Measurements from ENCODE around the gene ATXN1.

The ATXN1 gene

DNA sequence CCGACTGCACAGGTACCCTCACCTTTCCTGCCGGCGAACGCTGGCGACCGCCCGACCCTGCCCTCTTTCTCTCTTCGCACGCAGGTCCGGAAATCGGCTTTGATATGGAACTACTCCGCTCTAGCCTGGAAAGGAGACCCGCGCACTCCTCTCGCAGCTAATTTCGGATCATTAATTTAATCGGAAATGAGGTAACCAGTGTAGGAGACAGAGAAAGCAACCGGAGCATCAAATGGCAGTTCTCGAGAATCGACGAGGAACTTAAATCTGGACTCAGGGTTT, 949 bp upstream of the ATXN1 start:
- Histone ChIP-seq H3K36me3 (replicated peaks) (peaks cover 4% of the 10 kb centered on the region), H3K4me3 (ENCODE audit: low read depth, low read length) (peak overlapping the region; percentile 72), H3K27ac (peak overlapping the region; percentile 95), H3K27me3 (replicated peaks) (no peaks in the 10 kb centered on the region)
- no peak for DNase-seq
- in situ Hi-C loops (cut with HindIII; ENCODE audit: low pct_ligation_motif_present, low sequenced_read_pairs), result no loop called here
- TF ChIP-seq, protein P1, sequence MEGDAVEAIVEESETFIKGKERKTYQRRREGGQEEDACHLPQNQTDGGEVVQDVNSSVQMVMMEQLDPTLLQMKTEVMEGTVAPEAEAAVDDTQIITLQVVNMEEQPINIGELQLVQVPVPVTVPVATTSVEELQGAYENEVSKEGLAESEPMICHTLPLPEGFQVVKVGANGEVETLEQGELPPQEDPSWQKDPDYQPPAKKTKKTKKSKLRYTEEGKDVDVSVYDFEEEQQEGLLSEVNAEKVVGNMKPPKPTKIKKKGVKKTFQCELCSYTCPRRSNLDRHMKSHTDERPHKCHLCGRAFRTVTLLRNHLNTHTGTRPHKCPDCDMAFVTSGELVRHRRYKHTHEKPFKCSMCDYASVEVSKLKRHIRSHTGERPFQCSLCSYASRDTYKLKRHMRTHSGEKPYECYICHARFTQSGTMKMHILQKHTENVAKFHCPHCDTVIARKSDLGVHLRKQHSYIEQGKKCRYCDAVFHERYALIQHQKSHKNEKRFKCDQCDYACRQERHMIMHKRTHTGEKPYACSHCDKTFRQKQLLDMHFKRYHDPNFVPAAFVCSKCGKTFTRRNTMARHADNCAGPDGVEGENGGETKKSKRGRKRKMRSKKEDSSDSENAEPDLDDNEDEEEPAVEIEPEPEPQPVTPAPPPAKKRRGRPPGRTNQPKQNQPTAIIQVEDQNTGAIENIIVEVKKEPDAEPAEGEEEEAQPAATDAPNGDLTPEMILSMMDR (IDR thresholded peaks at IDR 0.05; ENCODE audit: low read depth, low read length, missing control alignments), result no peak

DNA sequence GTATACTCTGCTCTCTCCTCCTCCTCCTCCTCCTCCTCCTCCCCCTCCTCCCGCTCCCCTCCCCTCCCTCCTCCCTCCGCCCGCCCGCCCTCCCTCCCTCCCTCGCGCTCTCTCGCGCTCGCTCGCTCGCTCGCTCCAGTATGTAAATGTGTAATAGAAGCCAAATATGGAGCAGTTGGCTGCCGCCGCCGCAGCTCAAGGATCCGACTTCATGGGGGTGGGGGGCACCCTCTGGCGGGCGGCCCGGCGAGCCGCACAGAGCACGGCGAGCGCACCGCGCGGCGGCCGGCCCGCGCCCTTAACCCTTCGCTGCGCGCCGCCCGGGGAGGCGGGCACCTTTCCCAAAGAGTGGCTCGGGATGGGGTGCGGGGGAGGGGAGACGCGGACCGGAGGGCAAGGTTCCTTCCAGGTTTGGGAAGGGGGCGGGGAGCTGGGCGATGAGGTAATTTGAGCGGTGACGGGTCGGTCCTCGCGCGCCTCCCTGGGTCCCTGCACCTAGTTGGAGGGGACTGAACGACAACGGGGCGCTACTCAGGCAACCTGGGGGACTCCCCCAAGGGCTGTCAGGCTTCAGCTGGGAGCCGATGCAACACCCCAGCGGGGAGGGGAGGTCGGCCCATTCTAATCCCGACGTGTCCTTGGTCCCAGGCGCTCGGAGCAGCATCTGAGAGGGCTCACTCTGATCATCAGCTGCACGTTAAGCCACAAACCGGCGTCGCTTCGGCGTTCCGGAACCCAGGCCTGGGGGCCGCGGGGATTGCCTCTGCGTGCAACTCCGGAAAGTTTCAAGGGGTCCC, 409 bp upstream of the ATXN1 start:
- in situ Hi-C loops (cut with HindIII; ENCODE audit: low pct_ligation_motif_present, low sequenced_read_pairs), result no loop called here
- H3K27ac ChIP-seq, result peak overlapping the region; percentile 95
- DNase-seq, result peak; percentile 90
- peak overlapping the region; percentile 80 for H3K4me3 ChIP-seq (ENCODE audit: low read depth, low read length)
- H3K27me3 ChIP-seq (replicated peaks), result no peaks in the 10 kb centered on the region
- peaks cover 4% of the 10 kb centered on the region for H3K36me3 ChIP-seq (replicated peaks)
- TF ChIP-seq, protein P1 (IDR thresholded peaks at IDR 0.05; ENCODE audit: low read depth, low read length, missing control alignments), result peak; percentile 30

DNA sequence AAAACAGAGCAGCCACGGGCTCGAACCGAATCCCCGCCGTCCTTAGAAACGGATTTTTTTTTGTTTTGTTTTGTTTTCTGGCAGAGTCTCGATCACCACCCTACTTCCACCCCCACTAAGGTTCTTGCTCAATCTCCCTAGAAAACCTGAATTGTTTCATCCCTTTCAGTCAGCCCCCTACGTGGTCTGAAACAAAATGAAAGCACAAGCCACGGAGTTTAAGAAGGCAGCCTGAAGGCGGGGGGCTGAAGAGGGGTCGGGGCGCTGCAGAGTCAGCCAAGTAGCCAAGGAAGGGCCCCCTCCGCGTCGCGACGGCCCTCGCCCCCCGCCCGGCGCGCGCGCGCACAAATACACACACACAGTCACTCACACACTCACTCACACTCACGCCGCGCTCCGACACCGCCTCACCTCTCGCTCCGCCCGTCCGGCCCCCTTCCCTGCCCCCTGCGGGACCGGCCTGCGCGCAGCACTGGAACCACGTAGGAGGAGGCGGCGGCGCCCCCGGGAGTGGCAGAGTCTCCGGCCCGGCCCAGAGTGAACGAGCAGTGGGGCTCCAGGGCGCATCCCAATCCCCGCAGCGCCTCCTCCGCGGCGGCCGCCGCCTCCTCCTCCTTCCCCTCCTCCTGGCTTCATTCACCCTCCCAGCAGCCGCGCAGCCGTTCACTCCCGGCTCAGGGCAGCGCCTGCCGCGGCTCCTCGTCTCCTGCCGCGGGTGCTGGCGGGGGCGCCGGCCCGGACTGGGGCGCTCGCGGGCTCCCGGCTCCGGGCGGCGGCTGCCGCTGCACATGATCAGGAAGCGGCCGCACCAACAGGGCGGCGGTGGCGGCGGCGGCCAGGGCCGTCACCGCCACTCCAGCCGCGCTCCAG, 1.4 kb downstream of the ATXN1 start:
- Histone ChIP-seq H3K4me3 (ENCODE audit: low read depth, low read length) (peak overlapping the region; percentile 80), H3K27me3 (replicated peaks) (no peaks in the 10 kb centered on the region), H3K36me3 (replicated peaks) (peaks cover 4% of the 10 kb centered on the region), H3K27ac (peak overlapping the region; percentile 95)
- peak; percentile 83 for DNase-seq
- TF ChIP-seq, protein P1 (IDR thresholded peaks at IDR 0.05; ENCODE audit: low read depth, low read length, missing control alignments), result peak; percentile 16
- in situ Hi-C loops (cut with HindIII; ENCODE audit: low pct_ligation_motif_present, low sequenced_read_pairs), result no loop called here

DNA sequence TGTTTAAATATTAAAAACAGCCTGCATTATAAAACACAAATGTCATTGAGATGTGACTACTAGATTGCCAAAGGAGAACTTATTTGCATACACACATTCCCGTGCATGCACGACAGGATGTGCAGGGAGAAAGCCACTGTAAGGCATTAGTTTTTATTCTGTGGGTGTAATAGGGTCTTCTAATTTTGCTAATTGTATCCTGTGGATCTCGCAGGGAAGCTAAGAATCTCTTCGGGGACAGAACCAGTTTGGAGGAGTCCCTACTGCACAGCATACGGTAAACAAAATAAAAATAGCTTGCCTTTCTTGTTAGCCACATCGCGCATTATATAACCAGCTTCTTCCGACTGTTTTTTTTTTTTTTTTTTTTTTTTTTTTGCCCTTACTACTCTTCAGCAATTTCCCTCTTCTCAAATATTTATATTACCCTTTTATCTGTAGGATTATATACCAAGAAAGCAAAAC, 2.0 kb downstream of the ATXN1 start:
- TF ChIP-seq, protein P1 (IDR thresholded peaks at IDR 0.05; ENCODE audit: low read depth, low read length, missing control alignments), result no peak
- in situ Hi-C loops (cut with HindIII; ENCODE audit: low pct_ligation_motif_present, low sequenced_read_pairs), result no loop called here
- Histone ChIP-seq H3K27me3 (replicated peaks) (no peaks in the 10 kb centered on the region), H3K36me3 (replicated peaks) (peaks cover 4% of the 10 kb centered on the region), H3K27ac (peak overlapping the region; percentile 95), H3K4me3 (ENCODE audit: low read depth, low read length) (peak overlapping the region; percentile 80)
- DNase-seq, result no peak

DNA sequence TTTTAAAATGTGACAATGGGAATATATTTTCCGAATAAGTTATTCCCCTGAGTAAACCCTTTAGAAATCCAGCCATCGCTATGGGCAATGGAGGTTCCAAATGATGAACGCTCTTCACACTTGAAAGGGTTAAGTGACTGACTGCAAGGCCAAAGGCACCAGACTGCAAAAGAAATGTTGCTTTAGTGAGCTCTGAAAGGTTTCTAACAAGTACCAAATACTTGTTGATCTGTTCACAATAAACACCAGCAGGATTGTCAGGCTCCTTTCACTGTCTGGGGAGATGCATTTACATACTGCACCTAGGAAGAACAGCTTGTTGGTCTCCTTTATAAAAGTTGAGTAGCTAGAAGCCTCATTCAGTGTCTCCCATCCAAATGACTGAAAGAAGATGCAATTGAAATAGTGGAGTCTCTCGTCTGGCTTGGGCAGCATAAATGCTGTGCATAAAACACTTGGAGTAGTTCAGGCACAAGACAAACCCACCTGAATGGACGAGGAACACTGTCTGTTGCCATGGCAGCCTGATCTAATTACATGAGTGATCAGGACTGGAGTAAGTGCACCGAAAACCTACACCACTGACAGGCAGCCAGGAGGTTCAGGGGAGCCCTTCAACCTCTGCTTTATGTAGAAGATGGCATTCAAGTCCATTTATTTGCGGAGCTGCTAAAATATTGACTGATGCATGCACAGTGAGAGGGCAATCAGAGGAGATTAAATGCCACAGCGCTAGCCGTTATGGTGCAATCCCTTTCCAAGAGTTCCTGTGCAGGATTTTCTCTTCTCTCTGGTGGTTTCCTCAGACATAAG, 2.9 kb downstream of the ATXN1 start:
- Histone ChIP-seq H3K27me3 (replicated peaks) (no peaks in the 10 kb centered on the region), H3K27ac (peak overlapping the region; percentile 95), H3K36me3 (replicated peaks) (peaks cover 4% of the 10 kb centered on the region), H3K4me3 (ENCODE audit: low read depth, low read length) (peak overlapping the region; percentile 80)
- in situ Hi-C loops (cut with HindIII; ENCODE audit: low pct_ligation_motif_present, low sequenced_read_pairs), result no loop called here
- TF ChIP-seq, protein P1 (IDR thresholded peaks at IDR 0.05; ENCODE audit: low read depth, low read length, missing control alignments), result no peak
- no peak for DNase-seq

Data from brain microvascular endothelial cell (primary cell).